IMR-90 (cell line): ENCODE results near the gene PLEKHA4. TPM values are rescaled to one million over a fixed set of nuclear protein-coding genes. Genes with fewer than 3 reads are reported as not detected.

Experiments
- ATAC-seq: fragments of 200-7000 bp; cut with Tn5 transposase; 2 replicates; pipeline ENCODE4 v1.9.1; 2020; ENCODE audit warnings: low read depth, mild to moderate bottlenecking, moderate library complexity
- BruUV-seq: library from RNA; stranded (reverse); fragments of 400-500 nt; replicated peaks from 2 replicates; lab custom pipeline; 2021; lab: Mats Ljungman, UMichigan
- CTCF ChIA-PET: fragments of 300-600 bp; formaldehyde crosslinking; extraction: SDS; loops from one replicate; lab custom pipeline; 2021; ENCODE audit warnings: antibody characterized with exemption; lab: Yijun Ruan, JAX
- POLR2A ChIA-PET: fragments of 300-600 bp; sonication (Branson Sonifier 250); formaldehyde crosslinking; loops from one replicate; lab custom pipeline; 2022; ENCODE audit warnings: antibody characterized with exemption; ENCODE audit not compliant: unreplicated experiment; lab: Charles Lee
- DNase-seq: peaks from one replicate; pipeline ENCODE4 v3.0.0; 2013
- H2AFZ ChIP-seq: replicated peaks from 2 replicates; pipeline ENCODE3; 2013; ENCODE audit warnings: low read length, mild to moderate bottlenecking; ENCODE audit not compliant: poor library complexity
- H2AK5ac ChIP-seq: 2 replicates; pipeline ENCODE4 v1.6.1; 2013; ENCODE audit warnings: low read depth, low read length, inconsistent platforms
- H2AK9ac ChIP-seq: replicated peaks from 2 replicates; pipeline ENCODE3; 2013; ENCODE audit warnings: mild to moderate bottlenecking, low read depth, low read length, moderate library complexity; ENCODE audit not compliant: poor library complexity
- H2BK120ac ChIP-seq: 2 replicates; pipeline ENCODE4 v1.6.1; 2013; ENCODE audit warnings: low read depth, low read length, inconsistent platforms
- H2BK15ac ChIP-seq: 3 replicates; pipeline ENCODE4 v1.6.1; 2013; ENCODE audit warnings: low read depth, low read length, inconsistent platforms
- H2BK20ac ChIP-seq: 2 replicates; pipeline ENCODE4 v1.6.1; 2013; ENCODE audit warnings: low read depth, mild to moderate bottlenecking, inconsistent platforms, low read length, moderate library complexity
- H2BK5ac ChIP-seq: 2 replicates; pipeline ENCODE4 v1.6.1; 2013; ENCODE audit warnings: mild to moderate bottlenecking, low read depth, low read length, inconsistent platforms; ENCODE audit not compliant: poor library complexity, severe bottlenecking
- H3K14ac ChIP-seq: replicated peaks from 2 replicates; pipeline ENCODE4 v1.6.1; 2013; ENCODE audit warnings: low read depth, low read length, inconsistent platforms
- H3K18ac ChIP-seq: 2 replicates; pipeline ENCODE4 v1.6.1; 2013; ENCODE audit warnings: low read depth, low read length, control low read depth
- H3K23ac ChIP-seq: 2 replicates; pipeline ENCODE4 v1.6.1; 2013; ENCODE audit warnings: low read depth, low read length, inconsistent platforms
- H3K27ac ChIP-seq: 2 replicates; pipeline ENCODE4 v1.5.1; 2013; ENCODE audit warnings: mild to moderate bottlenecking, control low read depth, low read length; ENCODE audit not compliant: insufficient read depth
- H3K27me3 ChIP-seq: 2 replicates; pipeline ENCODE4 v1.6.1; 2013; ENCODE audit warnings: low read length; ENCODE audit not compliant: control insufficient read depth, insufficient read depth
- H3K36me3 ChIP-seq: 2 replicates; pipeline ENCODE4 v1.6.1; 2013; ENCODE audit warnings: low read length, mixed read lengths; ENCODE audit not compliant: control insufficient read depth, insufficient read depth
- H3K4ac ChIP-seq: 2 replicates; pipeline ENCODE4 v1.6.1; 2013; ENCODE audit warnings: low read depth, low read length, inconsistent platforms
- H3K4me1 ChIP-seq: 2 replicates; pipeline ENCODE4 v1.6.1; 2013; ENCODE audit warnings: low read length, mixed read lengths; ENCODE audit not compliant: control insufficient read depth, insufficient read depth
- H3K4me2 ChIP-seq: 2 replicates; pipeline ENCODE4 v1.6.1; 2013; ENCODE audit warnings: low read depth, mild to moderate bottlenecking, control low read depth, low read length, moderate library complexity
- H3K4me3 ChIP-seq: 2 replicates; pipeline ENCODE4 v1.5.1; 2013; ENCODE audit warnings: low read depth, mild to moderate bottlenecking, control low read depth, low read length, moderate library complexity; ENCODE audit not compliant: insufficient read depth
- H3K56ac ChIP-seq: 2 replicates; pipeline ENCODE4 v1.6.1; 2013; ENCODE audit warnings: low read length, inconsistent platforms; ENCODE audit not compliant: insufficient read depth; ENCODE audit errors: extremely low read depth
- H3K79me1 ChIP-seq, 2 experiments: 2 replicates each; pipeline ENCODE4 v1.6.1; 2013; ENCODE audit warnings: low read length in 2 of 2, inconsistent platforms in 1 of 2, low read depth in 1 of 2
- H3K9ac ChIP-seq: 2 replicates; pipeline ENCODE4 v1.6.1; 2013; ENCODE audit warnings: low read depth, low read length, control low read depth
- H3K9me1 ChIP-seq: 2 replicates; pipeline ENCODE4 v1.6.1; 2013; ENCODE audit warnings: low read length, inconsistent platforms; ENCODE audit not compliant: insufficient read depth
- H3K9me3 ChIP-seq: 2 replicates; pipeline ENCODE4 v1.6.1; 2013; ENCODE audit warnings: low read length; ENCODE audit not compliant: control insufficient read depth, insufficient read depth
- H4K20me1 ChIP-seq: 2 replicates; pipeline ENCODE4 v1.6.1; 2013; ENCODE audit warnings: low read length, inconsistent platforms; ENCODE audit not compliant: insufficient read depth
- H4K5ac ChIP-seq: 2 replicates; pipeline ENCODE4 v1.6.1; 2013; ENCODE audit warnings: mild to moderate bottlenecking, low read depth, low read length, control low read depth
- H4K8ac ChIP-seq, 2 experiments: 2 replicates each; pipeline ENCODE4 v1.6.1; 2013; ENCODE audit warnings: low read depth in 2 of 2, low read length in 2 of 2, control low read depth in 1 of 2, inconsistent platforms in 1 of 2
- H4K91ac ChIP-seq: 2 replicates; pipeline ENCODE4 v1.6.1; 2013; ENCODE audit warnings: low read depth, low read length, inconsistent platforms; ENCODE audit not compliant: insufficient read depth
- BHLHE40 ChIP-seq: fragments of 150-350 bp; IDR thresholded peaks from 2 replicates; pipeline ENCODE4 v1.6.1; 2016; ENCODE audit warnings: mild to moderate bottlenecking, low read depth, low read length
- CEBPB ChIP-seq: IDR thresholded peaks from 2 replicates; pipeline ENCODE4 v1.6.1; 2012; ENCODE audit warnings: low read depth, low read length, improper control_type of control experiment
- CHD1 ChIP-seq: IDR thresholded peaks from 2 replicates; pipeline ENCODE4 v1.6.1; 2012; ENCODE audit warnings: low read depth, low read length, improper control_type of control experiment
- ELK1 ChIP-seq: fragments of 150-350 bp; IDR thresholded peaks from 2 replicates; pipeline ENCODE4 v1.6.1; 2016; ENCODE audit warnings: low read depth, mild to moderate bottlenecking, low read length, moderate library complexity, borderline replicate concordance
- MAFK ChIP-seq: IDR thresholded peaks from 2 replicates; pipeline ENCODE4 v1.6.1; 2012; ENCODE audit warnings: low read depth, low read length, improper control_type of control experiment
- MAZ ChIP-seq: IDR thresholded peaks from 2 replicates; pipeline ENCODE4 v1.6.1; 2012; ENCODE audit warnings: low read depth, mild to moderate bottlenecking, low read length, improper control_type of control experiment, moderate library complexity, borderline replicate concordance
- MXI1 ChIP-seq: IDR thresholded peaks from 2 replicates; pipeline ENCODE4 v1.6.1; 2012; ENCODE audit warnings: low read depth, mild to moderate bottlenecking, low read length, moderate library complexity, borderline replicate concordance
- NFE2L2 ChIP-seq: fragments of 150-350 bp; IDR thresholded peaks from 2 replicates; pipeline ENCODE4 v1.6.1; 2016; ENCODE audit warnings: low read depth, mild to moderate bottlenecking, low read length
- POLR2A ChIP-seq: IDR thresholded peaks from 2 replicates; pipeline ENCODE4 v1.6.1; 2012; ENCODE audit warnings: mild to moderate bottlenecking, low read depth, low read length
- RCOR1 ChIP-seq: IDR thresholded peaks from 2 replicates; pipeline ENCODE4 v1.6.1; 2012; ENCODE audit warnings: mild to moderate bottlenecking, low read length, improper control_type of control experiment; ENCODE audit not compliant: insufficient replicate concordance
- RFX5 ChIP-seq: IDR thresholded peaks from 2 replicates; pipeline ENCODE4 v1.8.0; 2012; ENCODE audit warnings: low read depth, mild to moderate bottlenecking, low read length, moderate library complexity
- SMC3 ChIP-seq: fragments of 150-350 bp; IDR thresholded peaks from 2 replicates; pipeline ENCODE4 v1.6.1; 2016; ENCODE audit warnings: low read depth, mild to moderate bottlenecking, antibody characterized with exemption, low read length, moderate library complexity
- WGBS, 2 experiments: methylation state at CpG; one replicate each; pipeline versions ENCODE4 v1.1.5 to v1.1.7; 2013; ENCODE audit warnings: missing lambda C conversion rate in 2 of 2; ENCODE audit not compliant: insufficient read length in 1 of 2; ENCODE audit errors: extremely low coverage in 2 of 2; 5-methylcytosine and 5-hydroxymethylcytosine counted together
- dilution Hi-C: fragments of 300-500 bp; cut with HindIII; formaldehyde crosslinking; loops from one replicate; pipeline ENCODE4 v1.14.3; 2018; ENCODE audit warnings: low sequenced_read_pairs; ENCODE audit not compliant: unreplicated experiment
- in situ Hi-C: fragments of 300-500 bp; cut with MboI; formaldehyde crosslinking; loops from 3 replicates; pipeline ENCODE4 v1.14.3; 2019; ENCODE audit warnings: low sequenced_read_pairs, inconsistent platforms, mixed read lengths
- intact Hi-C: fragments of 100-400 bp; cut with micrococcal nuclease; formaldehyde crosslinking; loops from 2 replicates; pipeline ENCODE4 v1.10.0; 2022
- polyA plus RNA-seq, 3 experiments: library from polyadenylated mRNA; depleted of rRNA; stranded (reverse); fragments of >200 nt; gene quantifications; 2 replicates each; pipeline ENCODE4 v1.2.3, GENCODE V29; 2012; ENCODE audit warnings: low replicate concordance in 1 of 3
- total RNA-seq: library from RNA; depleted of rRNA; stranded (reverse); fragments of >200 nt; gene quantifications from 2 replicates; pipeline ENCODE4 v1.2.3, GENCODE V29; 2012
- TF ChIP-seq, protein P1 (sequence below): fragments of 150-350 bp; IDR thresholded peaks from 2 replicates; pipeline ENCODE4 v1.6.1; 2017; ENCODE audit warnings: mild to moderate bottlenecking, antibody characterized with exemption, low read length, low read depth

PLEKHA4 gene
- total and polyA plus RNA-seq, 2 of the 4 experiments (the other 2 are of a cell fraction), result 4.5 to 14.4 TPM

DNA sequence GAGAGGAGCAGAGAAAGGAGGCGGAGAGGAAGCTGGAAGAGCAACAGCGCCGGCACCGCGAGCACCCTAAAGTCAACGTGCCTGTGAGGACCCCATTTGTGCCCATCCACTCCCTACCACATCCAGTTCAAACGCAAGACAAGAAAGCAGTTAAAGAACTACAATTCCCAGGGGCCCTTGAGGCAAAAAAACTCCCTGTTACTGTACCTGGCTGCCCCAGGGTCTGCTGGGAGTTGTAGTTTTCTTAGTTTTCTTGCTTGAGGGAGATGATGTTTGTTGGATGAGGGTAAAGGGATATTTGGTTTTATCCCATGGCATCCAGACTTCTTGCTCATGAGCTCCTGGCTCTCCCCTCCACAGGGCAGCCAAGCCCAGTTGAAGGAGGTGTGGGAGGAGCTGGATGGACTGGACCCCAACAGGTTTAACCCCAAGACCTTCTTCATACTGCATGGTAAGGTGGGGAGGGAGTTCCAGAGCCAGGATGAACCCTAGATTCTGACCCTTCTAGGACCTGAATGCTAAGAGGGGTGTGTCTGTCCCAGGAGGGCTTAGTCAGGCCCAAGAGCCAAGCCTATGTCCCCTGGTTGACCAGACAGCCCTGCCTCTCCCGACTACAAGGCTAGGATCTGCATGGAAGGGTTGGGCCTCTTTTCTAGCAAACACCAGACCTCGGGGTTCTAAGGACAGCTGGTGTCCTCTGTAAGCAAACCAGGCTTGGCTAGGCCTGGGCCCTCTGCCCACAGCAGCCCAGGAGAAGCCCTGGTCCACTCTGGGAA is 44.9 kb upstream of the PLEKHA4 start:
- no CpG with 5 or more reads among the region's 9 CpGs for WGBS, 2 experiments
- ATAC-seq, result no peak; the same call in 1 of the 2 replicates

More for the DNA sequence above, 44.9 kb upstream of the PLEKHA4 start:
- Histone ChIP-seq H2AK5ac (no peak overlapping the region), H2BK20ac (no peak overlapping the region), H2BK15ac (no peak overlapping the region), H3K79me1 (0 out of 4 replicates have a peak, but pooled peaks cover 0 to 10% of the 10 kb centered on the region in 2 experiments), H3K23ac (no peak overlapping the region), H2AFZ (no peak overlapping the region), H3K9me1 (no peaks in the 10 kb centered on the region), H3K36me3 (peaks cover 54% of the 10 kb centered on the region), H3K14ac (no peak overlapping the region), H3K9me3 (no peaks in the 10 kb centered on the region), H3K4me1 (no peaks in the 10 kb centered on the region), H3K18ac (no peak overlapping the region), H3K27me3 (no peaks in the 10 kb centered on the region), H3K4me2 (no peak overlapping the region), H3K9ac (no peak overlapping the region), H4K20me1 (no peaks in the 10 kb centered on the region), H4K8ac (no peak overlapping the region), H4K5ac (no peak overlapping the region), H2BK5ac (no peak overlapping the region), H3K4me3 (no peak overlapping the region), H3K4ac (no peak overlapping the region), H4K91ac (no peak overlapping the region), H2AK9ac (no peak overlapping the region), H3K56ac (no peak overlapping the region), H2BK120ac (no peak overlapping the region), H3K27ac (no peak overlapping the region)
- no peak for DNase-seq
- intact Hi-C loops (no loop called here), dilution Hi-C loops (no loop called here), in situ Hi-C loops (no loop called here)
- ChIA-PET CTCF (no interaction called here), POLR2A (no interaction called here)
- BruUV-seq, result no TSS peak
- TF ChIP-seq POLR2A, result no peak
- no peak for TF ChIP-seq NFE2L2
- TF ChIP-seq CHD1, result no peak
- no peak for TF ChIP-seq BHLHE40
- TF ChIP-seq MAZ, result no peak
- TF ChIP-seq CEBPB, result no peak
- no peak for TF ChIP-seq RCOR1
- TF ChIP-seq RFX5, result no peak
- TF ChIP-seq ELK1, result no peak
- TF ChIP-seq SMC3, result no peak
- TF ChIP-seq, protein P1, sequence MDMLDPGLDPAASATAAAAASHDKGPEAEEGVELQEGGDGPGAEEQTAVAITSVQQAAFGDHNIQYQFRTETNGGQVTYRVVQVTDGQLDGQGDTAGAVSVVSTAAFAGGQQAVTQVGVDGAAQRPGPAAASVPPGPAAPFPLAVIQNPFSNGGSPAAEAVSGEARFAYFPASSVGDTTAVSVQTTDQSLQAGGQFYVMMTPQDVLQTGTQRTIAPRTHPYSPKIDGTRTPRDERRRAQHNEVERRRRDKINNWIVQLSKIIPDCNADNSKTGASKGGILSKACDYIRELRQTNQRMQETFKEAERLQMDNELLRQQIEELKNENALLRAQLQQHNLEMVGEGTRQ, result no peak
- no peak for TF ChIP-seq MXI1
- TF ChIP-seq MAFK, result no peak
